Measurements from ENCODE around the gene CFAP58.
A peak's percentile ranks its signal among the peaks of the same experiment; 100 is the strongest.

Gene CFAP58

DNA sequence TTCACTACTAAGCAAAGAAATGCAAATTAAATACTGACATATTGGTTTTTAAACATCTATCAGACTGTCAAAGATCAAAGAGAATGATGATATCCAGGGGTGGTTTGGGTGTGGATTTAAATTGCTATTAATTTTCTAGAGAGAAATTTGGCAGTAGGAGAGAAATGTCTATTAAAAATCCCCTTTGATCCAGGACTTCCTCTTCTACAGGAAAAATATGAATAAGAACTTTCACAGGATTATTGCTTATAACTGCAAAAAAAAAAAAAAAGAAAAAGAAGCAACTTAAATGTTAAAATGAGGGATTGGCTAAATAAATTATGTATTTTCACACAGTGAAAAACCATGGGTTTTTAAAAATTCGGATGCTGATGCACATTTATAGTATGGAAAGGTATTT lies 21.0 kb downstream of the CFAP58 start:
- DNase-seq = no peak

DNA sequence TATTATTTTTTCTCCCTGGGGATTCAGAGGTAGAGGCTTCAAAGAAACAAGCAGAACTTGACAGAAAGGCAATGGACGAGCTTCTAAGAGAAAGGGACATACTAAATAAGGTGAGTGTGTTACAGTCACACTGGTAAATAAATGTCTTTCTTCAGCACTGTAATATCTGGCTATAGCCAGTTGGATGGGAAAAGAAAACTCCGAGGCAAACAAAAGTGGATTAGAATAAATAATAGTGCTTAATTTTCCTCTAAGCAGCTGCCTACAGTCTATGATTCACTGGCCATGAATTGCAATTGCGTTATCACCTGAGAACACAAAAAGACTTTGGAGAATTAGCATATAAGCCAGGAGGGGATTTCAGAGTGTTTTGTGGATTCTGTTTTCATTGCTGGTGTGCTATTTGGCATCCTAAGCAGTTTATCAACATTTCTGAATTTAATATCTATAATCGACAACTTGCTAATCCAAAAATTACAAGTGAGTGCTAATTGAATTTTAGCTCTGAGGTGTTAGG lies 23.2 kb downstream of the CFAP58 start:
- DNase-seq = no peak

DNA sequence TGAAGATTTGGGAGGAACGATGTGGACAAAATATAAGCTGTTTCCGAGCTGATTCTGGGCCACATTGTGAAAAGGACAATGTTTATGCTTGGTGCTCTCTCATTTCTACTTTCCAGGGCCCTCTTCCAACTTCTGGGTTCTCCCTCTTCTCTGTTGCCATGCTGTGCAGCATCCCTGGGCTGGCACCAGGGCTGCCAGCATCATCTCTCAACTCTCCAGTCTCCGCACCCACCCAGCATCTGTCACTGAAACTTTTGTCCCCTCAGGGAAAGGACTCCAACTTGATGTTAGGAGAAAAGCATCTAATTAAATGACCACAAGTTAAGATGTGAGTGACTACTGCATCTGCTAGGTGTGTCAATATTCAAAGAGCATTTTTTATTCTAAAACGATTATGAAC lies 26.7 kb downstream of the CFAP58 start:
- no peak for DNase-seq

DNA sequence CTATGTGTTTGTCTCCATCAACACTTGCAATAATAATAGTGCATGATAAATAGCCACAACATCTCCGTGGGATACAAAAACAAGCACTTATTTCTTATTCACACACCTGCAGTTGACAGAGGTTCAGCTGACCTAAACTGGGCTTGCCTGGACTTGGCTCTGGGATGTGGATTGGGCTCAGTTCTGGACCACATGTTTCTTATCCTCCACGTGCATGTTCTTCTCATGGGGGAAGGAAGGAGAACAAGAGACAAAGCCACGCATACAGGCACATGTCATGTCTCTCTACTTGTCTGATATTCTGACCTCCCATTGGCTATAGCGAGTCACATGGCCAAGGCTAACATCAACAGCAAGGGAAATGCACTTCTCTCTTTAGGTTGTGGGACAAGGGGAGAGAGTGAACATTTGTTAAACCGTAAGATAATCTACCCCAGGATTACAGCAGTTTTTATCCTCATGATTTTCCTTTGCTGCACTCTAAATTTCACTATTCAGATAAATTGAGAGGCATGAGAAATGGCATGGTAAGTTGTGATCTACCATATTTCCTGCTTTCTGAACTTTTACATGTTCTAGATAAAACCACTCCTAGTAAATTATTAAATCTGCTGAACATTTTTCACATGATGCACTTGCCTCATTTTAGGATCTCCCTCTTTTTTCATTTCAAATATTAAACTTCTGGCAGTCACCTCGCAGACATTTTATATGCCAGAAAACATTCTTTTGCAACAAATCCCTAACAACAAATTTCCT lies 33.7 kb downstream of the CFAP58 start:
- no peak for DNase-seq

DNA sequence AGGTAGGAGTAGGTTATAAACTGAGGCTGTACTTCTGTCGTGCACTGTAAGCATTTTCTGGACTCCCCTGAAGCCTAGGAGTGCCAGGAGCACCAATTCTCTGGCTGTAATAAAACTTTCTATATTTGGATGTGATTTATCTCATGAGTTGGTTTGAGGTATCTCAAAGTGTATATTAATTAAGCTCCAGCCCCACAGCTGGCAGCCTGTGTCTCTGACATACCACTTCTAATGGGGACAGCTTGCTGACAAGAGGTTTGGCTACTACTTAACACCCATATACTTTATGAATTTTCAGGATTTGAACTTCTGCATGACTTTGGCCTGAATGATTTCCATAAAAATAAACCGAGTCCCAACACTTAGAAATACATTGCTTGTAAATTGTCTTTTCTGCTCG lies 35.2 kb downstream of the CFAP58 start:
- no peak for DNase-seq

DNA sequence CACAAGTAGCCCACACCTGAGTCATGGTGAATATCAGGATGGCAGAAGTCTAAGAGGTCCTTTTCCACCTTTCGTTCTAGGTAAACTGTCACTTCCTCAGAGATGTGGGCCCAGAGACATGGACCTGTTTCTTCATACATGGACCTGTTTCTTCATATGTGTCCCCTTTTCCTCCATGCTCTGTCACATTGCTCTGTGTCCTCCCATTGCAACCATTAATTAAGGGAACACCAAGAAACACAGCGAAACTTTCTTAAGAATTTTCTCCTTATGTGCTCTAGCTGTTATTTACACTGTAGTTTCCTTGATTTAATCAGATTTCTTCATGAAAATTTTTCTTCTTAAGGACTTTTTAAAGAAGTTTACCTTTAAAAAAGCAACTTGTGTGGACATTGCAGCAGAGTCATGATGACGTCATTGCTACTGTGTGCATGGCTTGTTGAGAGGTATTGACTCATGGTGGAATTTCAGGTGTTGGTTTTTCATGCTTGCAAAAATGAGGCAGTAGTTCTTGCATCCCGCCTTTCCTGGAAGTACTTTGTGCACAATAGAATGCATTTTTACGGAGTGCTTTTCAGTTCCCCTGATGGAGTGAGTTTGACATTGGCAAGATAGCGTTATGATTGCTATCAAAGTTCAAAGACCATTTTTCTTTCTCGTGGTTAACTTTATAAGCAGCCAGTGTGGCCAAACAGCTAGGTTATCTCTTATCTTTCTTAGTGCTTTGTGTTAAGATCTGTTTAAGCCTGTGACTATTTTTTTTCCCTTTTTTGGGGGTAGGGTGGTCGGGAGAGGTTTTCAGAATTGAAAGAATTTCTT lies 37.7 kb downstream of the CFAP58 start:
- no peak for DNase-seq

DNA sequence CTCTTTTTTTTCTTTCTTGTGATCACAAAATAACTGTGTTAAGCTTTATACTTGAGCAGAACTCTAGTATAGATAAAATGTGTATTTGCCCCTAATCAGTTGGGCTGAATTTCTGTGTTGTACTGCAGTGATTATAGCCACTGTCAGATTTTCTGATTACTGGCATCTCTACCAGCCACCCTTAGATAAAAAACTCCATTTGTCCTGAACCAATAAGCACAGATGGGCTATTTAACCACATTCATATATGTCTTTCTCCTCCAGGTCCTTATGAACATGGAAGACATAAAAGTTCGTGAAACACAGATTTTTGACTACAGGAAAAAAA lies 38.3 kb downstream of the CFAP58 start:
- no peak for DNase-seq

DNA sequence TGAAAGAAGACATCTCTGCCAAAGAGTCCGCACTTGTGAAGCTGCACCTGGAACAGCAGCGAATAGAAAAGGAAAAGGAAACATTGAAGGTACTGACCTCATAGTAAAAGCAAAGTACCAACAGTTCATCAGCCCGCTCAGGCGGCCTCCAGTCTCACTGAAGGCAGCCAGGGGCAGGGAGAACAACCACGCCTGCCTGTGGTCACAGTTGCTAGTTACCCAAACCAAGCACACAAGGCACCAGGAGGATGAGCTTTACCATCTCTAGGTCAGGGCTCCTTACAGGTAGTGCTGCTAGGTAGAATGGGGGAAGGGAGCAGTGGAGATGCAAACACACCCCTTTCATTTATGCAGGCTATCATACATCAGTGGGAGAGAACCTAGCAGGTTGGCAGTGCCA lies 39.8 kb downstream of the CFAP58 start:
- DNase-seq = no peak

DNA sequence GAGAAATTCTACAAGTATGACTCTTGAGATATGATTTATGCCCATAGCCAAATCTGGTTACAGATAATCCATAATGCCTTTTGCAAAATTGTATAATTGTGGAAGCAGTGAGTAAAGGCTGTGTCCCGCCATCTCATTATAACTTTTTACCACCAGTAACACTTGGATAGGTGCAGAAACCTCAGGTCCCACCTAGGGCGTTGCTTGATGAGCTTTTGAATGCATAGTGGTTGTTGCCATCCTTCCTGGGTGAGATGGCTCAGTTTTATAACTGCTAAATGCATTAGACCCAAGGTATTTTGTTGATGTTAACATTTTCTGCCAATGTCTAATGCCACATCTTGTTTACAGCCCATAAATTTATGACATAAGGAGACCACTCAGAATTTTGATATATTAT lies 42.9 kb downstream of the CFAP58 start:
- DNase-seq = no peak

DNA sequence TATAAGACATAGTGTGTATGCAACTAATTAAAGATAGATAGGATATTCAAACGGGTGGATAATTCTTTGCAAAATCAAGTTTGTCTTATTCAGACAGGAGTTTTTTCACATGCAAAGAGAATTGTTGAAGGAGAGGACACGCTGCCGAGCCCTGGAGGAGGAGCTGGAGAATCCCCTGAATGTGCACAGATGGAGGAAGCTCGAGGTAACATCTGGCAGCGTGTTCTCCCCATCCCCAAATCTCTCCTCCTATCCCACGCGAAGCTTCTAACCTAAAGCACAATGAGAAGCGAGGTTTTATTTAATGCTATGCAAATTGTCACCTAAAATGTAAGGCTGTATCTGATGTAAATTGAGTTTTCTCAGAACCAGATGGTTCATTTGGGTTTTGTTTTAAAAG lies 50.0 kb downstream of the CFAP58 start:
- DNase-seq = no peak

DNA sequence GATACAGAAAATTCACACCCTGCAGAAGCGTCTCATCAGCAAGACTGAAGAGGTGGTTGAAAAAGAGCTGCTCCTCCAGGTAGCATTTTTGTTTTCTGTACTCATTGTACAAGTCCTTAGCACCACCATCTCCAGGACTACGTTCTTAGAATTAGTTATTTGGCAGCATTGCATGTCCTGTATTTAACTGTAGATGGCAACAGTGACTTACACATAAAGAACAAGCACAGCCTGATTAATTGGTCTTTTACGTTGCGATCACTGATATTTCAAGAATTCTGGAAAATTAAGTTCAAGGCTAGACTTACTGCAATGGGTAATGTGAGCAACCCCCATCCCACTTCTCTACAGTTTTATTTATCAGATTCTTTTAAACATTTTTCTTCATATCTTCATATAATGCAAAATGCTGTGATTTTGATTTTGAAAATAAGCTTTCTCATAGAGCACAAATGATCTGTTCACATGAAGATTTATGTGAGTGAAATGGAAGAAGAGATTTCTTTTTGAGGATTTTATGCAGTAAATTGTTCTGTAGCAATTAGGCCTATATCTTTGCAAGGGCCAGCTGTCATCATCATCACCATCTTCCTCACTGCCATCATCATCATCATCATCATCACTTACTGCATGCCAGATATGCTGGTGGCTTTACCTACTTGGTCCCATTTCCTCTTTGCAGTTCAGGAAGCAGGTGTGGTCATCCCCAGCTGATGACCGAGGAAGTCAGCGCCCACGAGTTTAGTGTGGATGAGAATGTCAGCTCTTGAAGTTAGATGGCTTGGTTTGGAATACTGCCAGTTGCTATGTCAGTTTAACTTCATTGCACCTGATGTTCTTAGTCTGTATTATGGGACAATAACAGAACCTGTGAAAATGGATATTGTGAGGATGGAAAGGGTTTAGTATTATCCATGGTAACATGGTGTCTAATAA lies 53.4 kb downstream of the CFAP58 start:
- peak; percentile 46 for DNase-seq

DNA sequence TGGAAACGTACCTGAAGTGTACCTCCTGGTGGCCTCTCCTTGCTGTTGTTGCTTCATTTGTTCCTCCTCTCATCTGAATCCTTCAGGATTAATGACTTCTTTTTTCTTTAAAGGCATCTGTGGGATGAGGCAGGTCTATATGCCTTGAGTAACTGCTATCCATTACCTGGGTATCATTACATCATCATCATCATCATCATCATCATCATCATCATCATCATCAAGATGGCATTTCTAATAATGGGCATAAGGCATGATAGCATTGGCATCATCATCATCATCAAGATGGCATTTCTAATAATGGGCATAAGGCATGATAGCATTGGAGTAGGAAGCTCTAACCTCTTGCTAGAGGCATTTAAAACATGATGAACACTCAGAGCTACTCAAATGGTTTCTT lies 59.9 kb downstream of the CFAP58 start:
- no peak for DNase-seq

DNA sequence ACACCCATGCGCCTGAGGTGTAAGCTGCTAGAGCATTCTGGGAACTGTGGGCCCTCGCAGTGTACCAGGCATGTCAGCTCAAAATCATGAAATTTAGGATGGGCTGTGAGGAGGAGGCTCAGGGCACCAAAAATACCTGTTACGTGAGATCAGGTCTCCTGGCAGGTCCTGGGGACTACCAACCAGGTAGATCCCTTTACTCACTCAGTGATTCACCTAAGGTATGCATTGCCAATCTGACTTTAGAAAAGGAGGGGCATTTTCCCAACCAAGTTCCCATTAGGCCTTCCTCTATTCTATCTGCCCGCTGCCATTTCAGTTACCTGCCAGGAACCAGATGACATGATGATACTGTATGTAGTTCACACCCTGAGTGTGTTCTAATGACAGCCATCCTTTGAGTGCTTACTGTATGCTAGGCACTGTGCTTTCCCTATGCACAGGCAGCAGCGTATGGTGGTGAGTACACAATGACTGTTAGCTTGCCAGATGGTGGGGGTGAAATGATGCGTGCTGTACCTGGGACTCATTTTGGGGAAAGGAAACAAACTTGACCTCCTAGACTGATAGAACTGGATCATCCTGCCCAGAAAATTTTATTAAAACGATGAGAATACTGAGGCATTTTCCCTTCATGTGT lies 62.0 kb downstream of the CFAP58 start:
- DNase-seq = no peak

DNA sequence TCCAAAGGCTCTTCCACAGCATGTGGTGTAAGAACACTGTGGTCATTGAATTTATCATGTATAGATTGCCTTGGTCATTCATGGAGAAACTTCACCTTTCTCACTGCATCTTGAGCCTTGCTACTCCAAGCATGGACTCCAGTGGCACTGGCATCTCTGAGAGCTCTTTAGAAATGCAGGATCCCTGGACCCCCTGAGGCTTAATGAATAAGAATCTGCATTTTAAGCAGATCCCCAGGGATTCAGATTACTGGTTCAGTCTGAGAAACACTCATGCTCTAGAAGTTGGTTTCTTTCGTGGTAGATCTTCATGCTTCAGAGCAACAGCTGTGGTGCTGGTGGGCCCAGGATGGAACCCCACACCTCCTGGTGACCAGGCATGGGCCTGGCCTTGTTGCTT lies 63.2 kb downstream of the CFAP58 start:
- no peak for DNase-seq

DNA sequence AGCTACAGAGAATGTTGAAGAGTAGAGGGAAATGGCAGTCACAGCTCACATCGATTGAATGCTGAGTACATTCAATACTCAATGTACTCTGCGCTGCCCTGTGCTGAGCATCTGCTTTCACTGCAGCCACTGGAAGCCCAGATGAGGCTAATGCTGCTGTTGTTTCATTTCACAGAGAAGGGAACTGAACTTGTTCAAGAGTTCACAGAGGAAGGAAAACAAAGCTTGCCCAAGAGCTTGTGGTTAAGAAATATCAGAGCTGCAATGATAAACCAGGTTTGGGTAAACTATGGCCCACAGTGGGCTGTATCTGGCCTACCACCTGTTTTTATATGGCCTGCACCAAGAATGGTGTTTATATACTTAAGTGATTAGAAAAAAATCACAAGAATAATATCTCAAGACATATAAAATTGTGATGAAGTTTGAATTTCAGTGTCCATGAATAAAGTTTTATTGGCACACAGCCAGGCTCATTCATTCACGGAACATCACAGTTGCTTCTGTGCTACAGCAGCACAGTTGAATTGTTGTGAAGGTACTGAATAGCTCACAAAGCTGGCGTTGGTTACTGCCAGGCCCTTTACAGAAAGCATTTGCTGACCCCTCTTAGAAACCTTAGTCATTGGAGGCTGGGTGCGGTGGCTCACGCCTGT lies 64.1 kb downstream of the CFAP58 start:
- no peak for DNase-seq

DNA sequence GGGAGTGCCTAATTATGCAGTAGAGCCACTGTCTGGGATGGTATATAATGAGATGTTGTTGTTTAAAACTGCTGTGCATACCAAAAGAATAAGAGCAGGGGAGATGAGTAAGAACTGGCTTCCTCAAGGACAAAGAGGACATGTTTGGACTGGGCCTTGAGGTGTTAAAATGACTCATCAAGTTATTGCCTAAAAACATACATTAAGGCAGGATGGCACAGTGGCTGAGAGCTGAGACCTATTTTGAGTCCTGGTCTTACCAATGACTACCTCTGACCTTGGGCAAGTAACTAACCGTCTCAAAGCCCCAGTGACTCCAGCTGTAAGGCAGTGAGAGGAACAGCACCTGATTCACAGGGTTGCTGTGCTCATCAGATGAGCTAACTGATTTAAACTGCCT lies 71.1 kb downstream of the CFAP58 start:
- DNase-seq = no peak

DNA sequence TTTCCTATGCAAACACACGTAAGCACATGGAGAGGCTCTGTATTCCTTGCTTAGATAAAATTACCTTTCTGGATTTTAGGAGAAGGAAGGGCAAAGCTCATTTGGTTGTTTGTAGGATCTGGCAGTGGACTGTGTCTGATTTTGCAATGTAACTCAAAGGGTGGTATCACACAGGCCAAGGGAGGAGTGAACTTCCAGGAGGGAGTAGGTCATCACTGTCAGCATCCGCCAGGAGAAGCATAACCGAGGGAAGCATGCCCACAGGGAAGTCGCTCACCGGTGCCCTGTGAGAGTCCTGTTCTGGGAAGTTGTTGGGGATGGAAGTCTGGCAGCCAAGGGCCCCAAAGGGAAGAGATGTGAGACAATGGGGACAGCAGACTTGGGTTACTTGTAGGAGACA lies 74.4 kb downstream of the CFAP58 start:
- DNase-seq = no peak

DNA sequence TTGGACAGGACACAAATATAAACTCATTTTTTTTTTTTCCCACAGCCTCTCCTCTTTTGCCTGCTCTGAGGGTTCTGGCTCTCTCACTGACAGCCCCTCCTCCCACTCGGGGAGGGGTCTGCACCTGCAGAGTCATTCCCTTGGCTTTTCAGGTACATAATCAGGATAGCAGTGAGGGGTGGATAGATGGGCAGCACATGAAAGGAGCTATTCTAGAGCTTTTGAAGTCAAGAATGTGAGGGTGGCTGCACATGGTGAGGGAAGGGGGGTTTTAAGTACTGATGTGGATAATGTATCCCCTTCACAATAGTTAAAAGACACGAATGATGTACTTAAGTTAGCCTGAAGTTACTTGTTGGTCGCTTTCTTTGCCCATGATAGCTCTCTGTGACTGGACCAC lies 76.2 kb downstream of the CFAP58 start:
- no peak for DNase-seq

DNA sequence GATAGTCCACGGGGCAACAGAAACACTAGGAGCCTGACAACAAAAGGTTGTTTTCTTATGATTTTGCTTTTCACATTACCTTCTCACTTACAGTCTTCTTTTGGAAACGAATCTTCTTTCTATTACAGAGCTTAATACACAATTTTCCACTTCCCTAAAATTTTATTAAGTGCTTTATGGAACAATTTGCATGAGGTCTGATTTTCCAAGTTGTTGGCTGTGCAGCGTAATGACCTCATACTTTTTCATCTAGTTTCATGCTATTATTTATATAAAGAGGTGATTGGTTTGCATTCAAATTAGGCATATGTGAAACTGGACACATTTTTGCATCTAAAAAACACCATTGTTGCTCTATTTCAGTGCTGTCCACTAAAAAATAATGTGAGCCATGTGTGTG lies 76.7 kb downstream of the CFAP58 start:
- no peak for DNase-seq

DNA sequence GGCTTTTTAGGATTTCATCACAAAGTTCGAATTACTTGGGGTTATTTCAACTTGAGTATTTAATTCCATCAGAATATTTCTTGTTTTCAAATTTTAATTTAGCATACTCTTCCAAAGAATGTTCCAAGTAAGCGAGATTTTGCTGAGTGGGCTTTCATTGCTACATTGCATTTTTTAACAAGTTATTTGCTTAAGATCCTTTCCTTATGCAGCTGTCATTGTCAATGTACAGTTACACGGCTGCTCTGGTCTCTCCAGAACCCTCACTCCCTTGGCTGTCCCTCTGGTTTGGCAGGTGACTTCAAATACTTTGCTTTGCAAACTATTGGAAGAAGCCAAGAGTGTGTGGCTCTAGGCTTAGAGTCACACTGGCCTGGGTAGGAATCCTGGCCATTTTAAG lies 80.0 kb downstream of the CFAP58 start:
- DNase-seq = no peak

DNA sequence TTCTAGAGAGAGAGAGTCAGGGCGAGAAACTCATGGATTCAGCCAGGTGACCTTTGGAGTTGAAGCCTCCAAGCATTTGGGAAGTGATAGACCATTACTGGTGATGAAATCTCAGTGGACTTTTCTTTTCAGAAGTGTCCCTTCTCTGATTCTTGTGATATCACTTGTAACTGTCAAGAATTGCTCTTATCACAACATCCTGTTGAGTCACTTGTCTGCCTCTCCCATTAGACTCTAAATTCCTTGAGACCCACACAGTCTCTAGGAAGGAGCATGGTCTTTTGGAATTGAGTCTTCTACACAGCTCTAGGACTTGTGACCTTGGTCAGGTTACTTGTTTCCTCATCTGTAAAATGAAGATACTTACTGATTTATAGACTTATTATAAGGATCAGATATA lies 81.0 kb downstream of the CFAP58 start:
- DNase-seq = no peak

DNA sequence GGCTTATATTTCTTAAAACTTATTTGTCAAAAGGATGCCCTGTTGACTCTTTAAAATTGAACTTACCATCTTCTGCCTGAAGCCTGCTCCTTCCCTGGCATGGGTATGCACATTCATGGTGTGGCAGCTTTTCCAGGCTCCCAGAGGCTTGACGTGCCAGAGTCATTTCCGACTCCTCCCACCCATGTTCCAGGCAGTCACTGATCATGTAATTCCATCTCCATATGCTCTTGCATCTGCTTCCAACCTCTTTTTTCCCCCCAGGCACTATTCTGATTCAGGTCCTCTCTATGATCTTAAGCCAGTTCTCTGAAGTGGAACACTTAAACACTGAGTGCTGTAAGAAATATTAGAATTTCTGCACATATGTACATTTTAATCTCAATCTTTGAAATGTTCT lies 82.2 kb downstream of the CFAP58 start:
- DNase-seq = no peak
